Activated CD4-positive, alpha-beta T cell treated with anti-CD3 and anti-CD28 coated beads for 48 hours (primary cell): Measurements from ENCODE around the gene ILF2.
"Not testable (repeated sequence)": the region's sequence is repeated elsewhere in the genome, so short reads cannot be mapped to it uniquely, and the experiment has no call there.

ENCODE experiments used
- DNase-seq: peaks from one replicate; pipeline ENCODE4 v3.0.0-alpha.2; 2020

Gene ILF2

DNA sequence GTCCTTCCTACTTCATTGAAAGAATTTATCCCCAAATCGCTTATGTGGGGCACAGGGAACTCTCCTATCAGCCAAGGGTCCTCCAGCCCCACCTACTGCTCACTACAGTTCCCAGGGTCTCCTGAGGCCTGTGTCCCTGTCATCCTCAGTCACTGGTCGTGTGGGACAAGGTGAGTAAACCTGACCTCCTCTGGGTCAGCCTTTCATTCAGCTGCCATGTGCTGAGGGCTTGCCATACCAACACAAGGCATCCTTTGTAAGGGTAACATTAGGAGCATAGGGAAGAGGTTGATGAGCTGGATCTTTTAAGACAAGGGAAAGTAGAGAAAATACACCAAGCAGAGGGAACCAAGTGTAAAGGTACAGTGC lies 23.5 kb downstream of the ILF2 start:
- DNase-seq: no peak

GRCh38 chr1:153646672-153647345 lies 24.0 kb downstream of the ILF2 start:
- no peak for DNase-seq

DNA sequence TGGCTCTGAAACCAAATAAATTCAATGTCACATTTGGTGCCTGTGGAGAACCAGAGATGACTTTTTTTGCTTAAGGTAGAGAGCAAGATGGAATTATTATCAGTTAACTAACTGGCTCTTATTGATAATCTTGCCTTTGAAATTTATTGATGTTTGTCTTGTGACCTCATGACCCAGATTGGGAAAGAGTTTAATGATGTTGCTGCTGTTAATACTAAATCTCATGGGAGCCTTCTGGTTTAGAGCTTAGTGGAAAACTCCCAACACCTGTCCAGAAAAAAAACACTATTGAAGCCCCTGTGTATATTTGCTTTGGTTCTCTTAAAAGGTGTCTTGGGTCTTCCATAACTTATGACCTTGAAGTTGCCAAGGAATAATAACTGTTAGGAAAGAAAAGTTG lies 27.0 kb downstream of the ILF2 start:
- no peak for DNase-seq

DNA sequence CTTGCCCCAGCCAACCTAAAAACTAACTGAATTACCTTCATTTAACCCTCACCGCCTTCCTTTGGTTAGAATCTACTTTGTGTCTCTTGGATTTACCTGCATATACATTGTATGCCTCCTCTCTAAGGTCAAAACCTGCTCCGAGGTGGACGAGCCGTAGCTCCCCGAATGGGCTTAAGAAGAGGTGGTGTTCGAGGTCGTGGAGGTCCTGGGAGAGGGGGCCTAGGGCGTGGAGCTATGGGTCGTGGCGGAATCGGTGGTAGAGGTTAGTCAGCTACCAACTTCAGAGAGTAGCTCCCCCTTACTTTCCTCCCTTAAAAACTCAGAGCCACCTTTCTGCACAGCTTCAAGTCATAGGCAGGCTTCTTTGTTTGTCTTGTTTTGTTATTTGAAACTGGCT lies 27.7 kb downstream of the ILF2 start:
- no peak for DNase-seq

- no peak for DNase-seq
Observed at GRCh38 chr1:153642161-153642560, 28.6 kb downstream of the ILF2 start.

GRCh38 chr1:153640861-153641260 lies 29.9 kb downstream of the ILF2 start:
- no peak for DNase-seq

DNA sequence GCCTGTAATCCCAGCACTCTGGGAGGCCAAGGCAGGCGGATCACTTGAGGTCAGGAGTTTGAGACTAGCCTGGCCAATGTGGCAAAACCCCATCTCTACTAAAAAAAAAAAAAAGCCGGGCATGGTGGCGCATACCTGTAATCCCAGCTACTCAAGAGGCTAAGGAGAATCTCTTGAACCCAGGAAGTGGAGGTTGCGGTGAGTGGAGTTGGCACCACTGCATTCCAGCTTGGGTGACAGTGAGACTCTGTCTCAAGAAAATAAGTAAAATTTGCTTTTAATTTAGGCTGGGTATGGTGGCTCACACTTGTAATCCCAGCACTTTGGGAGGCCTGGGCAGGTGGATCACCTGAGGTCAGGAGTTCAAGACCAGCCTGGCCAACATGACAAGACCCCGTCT lies 30.6 kb downstream of the ILF2 start:
- not testable (repeated sequence) for DNase-seq

GRCh38 chr1:153639280-153639679 lies 31.5 kb downstream of the ILF2 start:
- no peak for DNase-seq

GRCh38 chr1:153638261-153638660 lies 32.5 kb downstream of the ILF2 start:
- no peak for DNase-seq

DNA sequence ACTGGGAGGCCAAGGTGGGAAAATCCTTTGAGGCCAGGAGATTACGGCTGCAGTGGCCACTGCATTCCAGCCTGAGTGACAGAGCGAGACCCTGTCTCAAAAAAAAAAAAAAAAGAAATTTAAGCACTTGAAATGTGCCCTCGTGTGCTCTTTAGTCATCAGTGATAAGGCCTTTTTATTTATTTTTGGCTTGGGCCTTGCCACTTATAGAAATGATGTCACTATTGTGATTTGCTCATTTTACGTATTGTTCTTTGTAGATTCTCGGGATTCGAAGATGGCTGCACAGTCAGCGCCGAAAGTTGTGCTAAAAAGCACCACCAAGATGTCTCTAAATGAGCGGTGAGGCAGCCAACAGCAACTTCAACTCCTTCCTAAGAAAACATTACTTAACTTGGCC lies 34.5 kb downstream of the ILF2 start:
- no peak for DNase-seq

DNA sequence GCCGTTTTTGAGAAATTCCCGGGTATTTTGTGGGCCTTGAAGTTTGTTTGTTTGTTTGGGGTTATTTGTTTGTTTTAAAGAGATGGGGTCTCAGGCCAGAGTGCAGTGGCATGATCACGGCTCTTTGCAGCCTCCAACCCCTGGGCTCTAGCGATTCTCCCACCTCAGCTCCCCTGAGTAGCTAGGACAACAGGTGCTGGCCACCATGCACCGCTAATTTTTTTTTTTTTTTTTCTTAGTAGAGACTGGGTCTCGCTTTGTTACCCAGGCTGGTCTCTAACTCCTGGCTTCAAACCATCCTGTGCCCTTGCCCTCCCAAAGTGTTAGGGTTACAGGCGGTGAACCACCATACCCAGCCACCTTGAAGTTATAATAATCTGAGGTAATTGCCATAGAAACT lies 34.9 kb downstream of the ILF2 start:
- DNase-seq: no peak

DNA sequence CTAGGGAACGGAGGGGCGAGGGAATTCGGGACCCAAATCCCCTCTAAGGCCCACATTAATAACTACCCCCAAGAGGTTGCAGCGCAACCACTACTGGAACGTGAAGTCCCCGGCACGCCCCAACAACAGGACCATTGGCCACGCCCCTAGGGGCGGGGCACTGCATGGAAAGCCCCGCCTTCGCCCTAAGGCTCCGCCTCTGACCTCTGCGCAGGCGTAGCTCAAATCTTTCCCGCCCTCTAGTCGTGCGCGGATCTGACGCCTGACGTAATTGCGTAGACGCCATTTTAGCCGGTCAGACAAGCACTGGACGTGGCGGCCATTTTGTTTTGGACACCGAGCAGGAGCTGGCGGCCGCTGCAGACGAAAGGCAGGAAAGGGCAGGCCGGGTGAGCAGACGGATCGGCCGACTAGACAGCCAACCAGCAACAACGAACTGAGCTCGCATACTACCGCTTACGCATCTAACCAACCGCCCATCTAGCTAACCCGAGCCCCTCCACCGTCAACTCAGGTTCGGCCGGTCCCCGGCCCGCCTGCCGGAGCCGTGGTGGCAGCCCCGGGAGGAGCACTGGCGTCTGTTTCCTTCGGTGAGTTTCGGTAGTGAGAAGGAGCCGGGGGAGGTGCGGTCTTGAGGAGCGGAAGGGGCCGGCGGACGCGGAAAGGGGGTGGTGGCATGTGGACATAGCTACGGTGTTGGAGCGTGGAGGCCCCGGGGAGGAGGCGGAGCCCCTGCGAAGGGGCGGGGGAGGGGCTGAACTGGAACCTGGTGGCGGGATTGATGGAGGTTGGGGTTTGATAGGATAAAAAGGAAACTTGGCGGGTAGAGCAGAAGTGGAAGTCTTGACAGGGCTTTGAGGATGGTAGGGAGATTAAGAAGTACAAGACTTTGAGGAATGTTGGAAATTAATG lies 36.8 kb downstream of the ILF2 start, which contains the start of gene CHTOP:
Gene CHTOP (plus strand): TSS at position 313 of the 912 bp plus-strand sequence. CDS start 2,523 bp downstream, outside the sequence.
- DNase-seq: peak; percentile 99

- DNase-seq: no peak
Observed at GRCh38 chr1:153633161-153633753, 37.5 kb downstream of the ILF2 start.

GRCh38 chr1:153631047-153632022 lies 39.5 kb downstream of the ILF2 start:
- peak; percentile 24 for DNase-seq

DNA sequence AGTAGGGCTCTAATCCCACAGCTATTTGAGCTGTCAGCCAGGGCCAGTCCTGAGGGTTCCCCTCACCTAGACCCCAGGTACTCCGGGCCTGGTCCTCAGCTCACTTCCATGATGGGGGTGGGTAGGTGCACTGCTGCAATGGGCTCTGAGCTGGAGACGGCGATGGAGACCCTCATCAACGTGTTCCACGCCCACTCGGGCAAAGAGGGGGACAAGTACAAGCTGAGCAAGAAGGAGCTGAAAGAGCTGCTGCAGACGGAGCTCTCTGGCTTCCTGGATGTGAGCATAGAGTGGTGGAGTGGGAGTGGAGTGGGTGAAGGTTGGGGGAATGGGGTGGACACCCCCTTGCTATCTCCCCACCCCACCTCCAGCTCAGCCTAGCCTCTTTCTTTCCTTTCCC lies 40.4 kb downstream of the ILF2 start:
- DNase-seq: no peak

GRCh38 chr1:153629971-153630370 lies 40.8 kb downstream of the ILF2 start:
- no peak for DNase-seq

GRCh38 chr1:153629343-153629665 lies 41.5 kb downstream of the ILF2 start:
- no peak for DNase-seq

DNA sequence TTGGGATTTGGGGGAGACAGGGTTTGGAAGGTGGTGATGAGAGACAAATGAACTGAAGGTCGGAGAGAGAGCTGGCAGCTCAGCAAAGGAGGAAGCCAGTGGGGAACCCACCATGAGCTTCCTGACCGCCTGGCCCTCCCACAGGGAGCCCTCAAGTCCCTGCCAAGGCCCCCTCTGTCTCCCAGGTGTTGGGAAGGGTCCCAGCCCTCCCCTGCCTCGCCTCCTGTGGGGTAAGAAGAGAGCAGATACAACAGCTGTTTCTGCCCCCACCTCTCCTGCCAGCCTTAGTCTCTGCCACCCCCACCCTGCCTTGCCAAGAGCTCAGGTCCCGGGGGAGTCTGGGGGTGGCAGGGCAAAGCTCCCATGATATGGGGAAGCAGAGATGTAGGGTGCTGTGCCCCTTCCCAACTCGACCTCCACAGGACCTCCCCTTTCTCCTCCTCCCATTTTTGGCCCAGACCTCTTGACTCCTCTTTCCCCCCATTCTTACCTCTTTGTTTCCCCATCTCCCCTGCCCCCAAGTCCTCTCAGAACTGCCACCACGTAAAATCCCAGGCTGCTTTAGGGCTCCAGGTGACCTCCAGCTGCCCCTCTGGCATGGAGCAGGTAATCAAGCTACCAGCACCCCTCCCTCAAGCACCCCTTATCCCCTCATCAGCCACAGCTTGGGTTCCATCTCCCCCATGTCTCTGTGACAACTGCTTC lies 42.0 kb downstream of the ILF2 start:
- DNase-seq: no peak

GRCh38 chr1:153627715-153628626 lies 42.8 kb downstream of the ILF2 start, which contains the start of gene S100A1:
Gene S100A1 (plus strand): TSS chr1:153628434. CDS start chr1:153630522, 2,088 bp downstream.
- no peak for DNase-seq

DNA sequence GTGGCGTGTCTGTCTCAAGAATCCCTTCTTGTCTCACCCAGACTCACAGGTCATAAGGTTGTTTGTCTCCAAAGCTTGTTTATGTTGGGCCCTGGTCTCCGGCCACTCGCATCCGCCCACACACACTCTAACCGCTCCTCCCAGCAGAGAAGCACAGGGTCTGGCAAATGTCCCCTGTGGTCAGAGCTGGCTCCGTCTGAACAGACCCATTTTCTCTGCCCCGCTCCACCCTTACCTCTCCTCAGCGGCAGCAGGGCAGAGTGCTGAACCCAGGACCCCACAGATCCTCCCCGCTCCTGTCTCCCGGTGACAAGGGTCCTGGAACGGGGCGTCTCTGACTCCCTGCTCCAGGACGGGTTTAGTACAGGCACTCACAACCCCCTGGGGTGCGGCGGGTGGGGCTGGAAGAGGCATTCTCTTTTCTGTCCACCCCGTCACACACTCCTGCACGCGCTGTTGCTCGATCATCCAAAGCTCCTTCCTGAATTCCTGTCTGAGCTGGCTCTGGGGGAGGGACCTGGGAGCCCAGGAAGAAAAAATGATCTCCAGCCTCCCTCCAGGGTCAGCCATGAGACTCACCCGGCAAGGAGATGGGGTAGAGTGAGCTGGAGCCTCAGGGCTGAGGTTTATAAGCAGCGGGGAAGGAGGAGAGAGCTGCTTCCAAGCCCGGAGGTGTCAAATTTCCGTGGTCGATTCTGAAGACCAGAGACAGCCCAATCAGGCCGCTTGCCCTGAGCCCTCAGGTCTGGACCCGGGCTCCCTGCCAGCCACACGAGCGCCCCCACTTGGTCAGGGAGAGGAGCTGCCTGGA lies 43.7 kb downstream of the ILF2 start, which contains the start of gene S100A13:
Gene S100A13 (minus strand): TSS at position 602 of the 811 bp plus-strand sequence. CDS start 1,033 bp downstream, outside the sequence.
- peak; percentile 25 for DNase-seq
